ENCODE results near the gene PCAT6.
"Not testable (repeated sequence)": the region's sequence is repeated elsewhere in the genome, so short reads cannot be mapped to it uniquely, and the experiment has no call there.

The PCAT6 gene

GRCh38 chr1:202810615-202811295 lies at the start of gene PCAT6:
TSS of gene PCAT6 (plus strand) at chr1:202810954.
- DNase-seq: peak; percentile 96

- DNase-seq: no peak
These were observed 48.7 kb upstream of the PCAT6 start for GRCh38 chr1:202762019-202762418.

GRCh38 chr1:202765721-202766120 lies 45.0 kb upstream of the PCAT6 start:
- no peak for DNase-seq

- no peak for DNase-seq
These were observed 40.6 kb upstream of the PCAT6 start for GRCh38 chr1:202770135-202770534.

GRCh38 chr1:202781180-202781579 lies 29.6 kb upstream of the PCAT6 start:
- DNase-seq: no peak

- DNase-seq: no peak
These were observed 23.9 kb upstream of the PCAT6 start for GRCh38 chr1:202786804-202787203.

- DNase-seq: no peak
These were observed 22.0 kb upstream of the PCAT6 start for GRCh38 chr1:202788800-202789199.

GRCh38 chr1:202791077-202791747 lies 19.5 kb upstream of the PCAT6 start:
- no peak for DNase-seq

- DNase-seq: no peak
These were observed 16.6 kb upstream of the PCAT6 start for GRCh38 chr1:202794051-202794740.

- not testable (repeated sequence) for DNase-seq
These were observed 15.8 kb upstream of the PCAT6 start for GRCh38 chr1:202794931-202795330.

GRCh38 chr1:202796670-202797069 lies 14.1 kb upstream of the PCAT6 start:
- DNase-seq: no peak

GRCh38 chr1:202798260-202798659 lies 12.5 kb upstream of the PCAT6 start:
- no peak for DNase-seq

- DNase-seq: no peak
These were observed 11.9 kb upstream of the PCAT6 start for GRCh38 chr1:202798792-202799331.

GRCh38 chr1:202800742-202801141 lies 10.0 kb upstream of the PCAT6 start:
- no peak for DNase-seq

GRCh38 chr1:202801175-202801574 lies 9.6 kb upstream of the PCAT6 start:
- DNase-seq: no peak

- no peak for DNase-seq
These were observed 8.7 kb upstream of the PCAT6 start for GRCh38 chr1:202802034-202802433.

GRCh38 chr1:202802998-202803932 lies 7.5 kb upstream of the PCAT6 start:
- no peak for DNase-seq

GRCh38 chr1:202804126-202804525 lies 6.6 kb upstream of the PCAT6 start:
- DNase-seq: no peak

- DNase-seq: no peak
These were observed 4.6 kb upstream of the PCAT6 start for GRCh38 chr1:202805886-202806844.

- DNase-seq: peak; percentile 42
These were observed 3.8 kb upstream of the PCAT6 start for GRCh38 chr1:202806845-202807450.

- peak; percentile 67 for DNase-seq
These were observed 3.3 kb upstream of the PCAT6 start for GRCh38 chr1:202807451-202807925.
